SK-N-SH treated with all-trans-retinoic acid at 6 μM for 48 hours (cell line): ENCODE measurements around the gene OVCH2.

Source experiments
- ARNTL ChIP-seq: fragments of 450-650 bp; formaldehyde crosslinking; IDR thresholded peaks from 2 replicates; pipeline ENCODE4 v1.5.0; 2020; ENCODE audit warnings: low read depth, mild to moderate bottlenecking, moderate library complexity, borderline replicate concordance
- BACH2 ChIP-seq: fragments of 250-450 bp; sonication (Bioruptor Pico); IDR thresholded peaks from 2 replicates; pipeline ENCODE4 v1.9.0; 2021; ENCODE audit warnings: mild to moderate bottlenecking, borderline replicate concordance
- ESRRG ChIP-seq: fragments of 250-450 bp; sonication (Bioruptor Pico); IDR thresholded peaks from 2 replicates; pipeline ENCODE4 v1.6.1; 2021; ENCODE audit warnings: mild to moderate bottlenecking
- RARB ChIP-seq: fragments of 250-450 bp; sonication (Bioruptor Pico); IDR thresholded peaks from 2 replicates; pipeline ENCODE4 v1.8.0; 2021; ENCODE audit warnings: mild to moderate bottlenecking, moderate library complexity
- SNAI2 ChIP-seq: fragments of 250-450 bp; sonication (Bioruptor Pico); IDR thresholded peaks from 2 replicates; pipeline ENCODE4 v1.5.0; 2020; ENCODE audit warnings: mild to moderate bottlenecking, moderate library complexity
- ZNF8 ChIP-seq: fragments of 450-650 bp; formaldehyde crosslinking; IDR thresholded peaks from 2 replicates; pipeline ENCODE4 v1.5.0; 2020; ENCODE audit warnings: mild to moderate bottlenecking, moderate library complexity
- TF ChIP-seq, protein P1 (sequence below): fragments of 250-450 bp; sonication (Bioruptor Pico); IDR thresholded peaks from 2 replicates; pipeline ENCODE4 v1.8.0; 2020; ENCODE audit warnings: mild to moderate bottlenecking, moderate library complexity, borderline replicate concordance

DNA sequence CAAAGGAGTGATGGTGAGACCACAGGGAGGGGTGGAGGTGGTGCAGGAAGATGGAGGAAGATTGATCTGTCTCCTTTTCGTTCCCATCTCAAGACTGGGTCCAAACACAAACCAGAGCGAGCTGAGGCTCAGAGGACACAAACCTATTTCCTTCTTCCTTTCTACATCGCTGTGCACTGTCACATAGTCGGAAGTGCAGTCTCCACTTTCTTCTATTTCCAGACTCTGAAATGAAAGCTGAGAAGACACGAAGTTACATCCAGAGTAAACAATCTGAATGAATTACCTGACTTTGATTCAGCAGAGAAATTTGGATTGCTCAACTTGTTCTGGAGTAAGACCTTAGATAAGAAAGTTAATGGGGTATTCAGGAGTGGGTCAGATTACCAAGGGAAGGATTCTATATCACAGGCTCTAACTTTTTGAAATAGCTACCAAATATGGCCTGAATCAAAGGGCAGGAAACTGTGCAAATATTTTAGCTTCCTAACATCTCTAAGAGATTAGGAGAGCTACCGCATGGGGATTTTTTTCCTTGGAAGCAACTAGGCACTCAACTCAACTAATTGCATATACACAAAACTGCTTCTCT lies 14.4 kb downstream of the OVCH2 start:
- TF ChIP-seq SNAI2 (CRISPR knock-in tag) (no peak), RARB (CRISPR knock-in tag) (no peak), BACH2 (CRISPR knock-in tag) (no peak), ARNTL (no peak), ESRRG (no peak), ZNF8 (CRISPR knock-in tag) (no peak)
- TF ChIP-seq, protein P1, sequence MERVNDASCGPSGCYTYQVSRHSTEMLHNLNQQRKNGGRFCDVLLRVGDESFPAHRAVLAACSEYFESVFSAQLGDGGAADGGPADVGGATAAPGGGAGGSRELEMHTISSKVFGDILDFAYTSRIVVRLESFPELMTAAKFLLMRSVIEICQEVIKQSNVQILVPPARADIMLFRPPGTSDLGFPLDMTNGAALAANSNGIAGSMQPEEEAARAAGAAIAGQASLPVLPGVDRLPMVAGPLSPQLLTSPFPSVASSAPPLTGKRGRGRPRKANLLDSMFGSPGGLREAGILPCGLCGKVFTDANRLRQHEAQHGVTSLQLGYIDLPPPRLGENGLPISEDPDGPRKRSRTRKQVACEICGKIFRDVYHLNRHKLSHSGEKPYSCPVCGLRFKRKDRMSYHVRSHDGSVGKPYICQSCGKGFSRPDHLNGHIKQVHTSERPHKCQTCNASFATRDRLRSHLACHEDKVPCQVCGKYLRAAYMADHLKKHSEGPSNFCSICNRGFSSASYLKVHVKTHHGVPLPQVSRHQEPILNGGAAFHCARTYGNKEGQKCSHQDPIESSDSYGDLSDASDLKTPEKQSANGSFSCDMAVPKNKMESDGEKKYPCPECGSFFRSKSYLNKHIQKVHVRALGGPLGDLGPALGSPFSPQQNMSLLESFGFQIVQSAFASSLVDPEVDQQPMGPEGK, result no peak
